K562 (cell line): ENCODE data around the gene SLC29A3. TPM values are rescaled to one million over a fixed set of nuclear protein-coding genes. Genes with fewer than 3 reads are reported as not detected.
A peak's percentile ranks its signal among the peaks of the same experiment; 100 is the strongest.

Experiments
- CTBP1 ChIP-seq: fragments of 450-650 bp; IDR thresholded peaks from 2 replicates; pipeline ENCODE4 v1.6.1; 2016; ENCODE audit warnings: borderline replicate concordance
- PHTF2 ChIP-seq: fragments of 250-450 bp; sonication (Bioruptor Pico); IDR thresholded peaks from 2 replicates; pipeline ENCODE4 v1.5.0; 2021; ENCODE audit warnings: mild to moderate bottlenecking
- SMAD3 ChIP-seq: fragments of 450-650 bp; formaldehyde crosslinking; conservative IDR thresholded peaks from 2 replicates; pipeline ENCODE4 v1.4.0; 2020; ENCODE audit warnings: mild to moderate bottlenecking
- SPI1 ChIP-seq: IDR thresholded peaks from 2 replicates; pipeline ENCODE4 v1.6.1; 2011; ENCODE audit warnings: low read depth, low read length, control low read depth, borderline replicate concordance
- polyA plus RNA-seq, 8 experiments: library from polyadenylated mRNA; depleted of rRNA in 4 of 8; stranded (reverse) in 5 of 8; unstranded in 3 of 8; fragments of >200 nt; fragmentation: Nextera tagmentation in 2 of 8; fragmentation: Illumina TruSeq in 1 of 8; extraction: Ambion mirVana in 2 of 8; extraction: Trizol in 1 of 8; gene quantifications; 2 replicates each; pipeline versions ENCODE4 v1.2.1 to v1.2.3, GENCODE V29; 2011 to 2014; ENCODE audit warnings: inconsistent platforms in 1 of 8, missing spikeins in 1 of 8
- total RNA-seq, 7 experiments: library from RNA; depleted of rRNA in 6 of 7; stranded (reverse); fragments of >200 nt in 6 of 7; fragmentation: Illumina TruSeq in 2 of 7; extraction: Trizol in 2 of 7; gene quantifications; 2 replicates each; pipeline versions ENCODE4 v1.2.1 to v1.2.3, GENCODE V29; 2011 to 2021; ENCODE audit warnings: low replicate concordance in 1 of 7
- TF ChIP-seq, protein P1 (sequence below), 2 experiments: fragments of 450-650 bp; formaldehyde crosslinking in 1 of 2; IDR thresholded peaks; 2 replicates each; pipeline versions ENCODE4 v1.4.0 to v1.6.1; 2014 to 2020; ENCODE audit warnings: mild to moderate bottlenecking in 2 of 2, borderline replicate concordance in 1 of 2, low read depth in 1 of 2
- TF ChIP-seq, protein P2 (sequence below): IDR thresholded peaks from 2 replicates; pipeline ENCODE4 v1.6.1; 2011; ENCODE audit not compliant: insufficient read length; ENCODE audit errors: extremely low read depth

Gene SLC29A3
- total and polyA plus RNA-seq, 9 of the 15 experiments (the other 6 are each of a cell fraction or from before 2014, with no cell fraction given) = 2.1 to 10.7 (median 4.6) TPM

DNA sequence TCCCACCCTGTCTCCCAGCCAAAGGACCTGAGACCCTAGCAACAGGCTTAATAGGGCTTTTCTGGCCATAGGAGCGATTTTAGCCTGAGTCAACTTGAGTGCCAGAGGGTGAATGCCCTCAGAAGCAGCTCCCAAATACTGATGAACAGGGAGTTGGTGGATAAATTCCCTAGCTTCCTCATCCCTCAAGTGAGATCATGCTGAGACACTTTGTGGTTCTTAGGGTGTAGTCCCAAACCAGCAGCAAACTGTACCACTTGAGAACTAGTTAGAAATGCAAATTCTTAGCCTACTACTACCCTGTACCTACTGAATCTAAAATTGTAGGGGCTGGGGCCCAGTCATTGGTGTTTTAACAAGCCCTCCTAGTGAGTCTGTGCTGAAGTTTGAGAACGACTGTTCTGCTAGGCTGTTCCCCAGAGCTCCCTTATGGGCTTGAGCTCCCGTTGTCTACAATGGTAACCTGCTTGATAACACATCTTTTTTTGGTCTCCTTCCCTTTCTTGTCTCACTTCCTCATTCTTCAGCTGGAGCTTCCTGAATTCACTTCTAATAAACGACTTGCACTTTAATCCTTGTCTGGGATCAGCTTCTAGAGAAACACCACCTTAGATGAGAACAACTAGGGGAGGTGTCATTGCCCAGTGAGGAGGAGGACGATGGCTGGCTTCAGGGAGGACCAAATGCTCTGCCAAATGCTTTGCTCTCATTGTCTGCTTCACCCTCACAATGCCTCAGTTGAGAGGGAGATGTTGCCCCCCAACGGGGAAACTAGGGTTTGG, 59.5 kb downstream of the SLC29A3 start (continued):
- TF ChIP-seq SMAD3 (CRISPR knock-in tag) (no peak), PHTF2 (CRISPR knock-in tag) (no peak), CTBP1 (peak; percentile 82), SPI1 (peak; percentile 98)
- TF ChIP-seq, protein P1, sequence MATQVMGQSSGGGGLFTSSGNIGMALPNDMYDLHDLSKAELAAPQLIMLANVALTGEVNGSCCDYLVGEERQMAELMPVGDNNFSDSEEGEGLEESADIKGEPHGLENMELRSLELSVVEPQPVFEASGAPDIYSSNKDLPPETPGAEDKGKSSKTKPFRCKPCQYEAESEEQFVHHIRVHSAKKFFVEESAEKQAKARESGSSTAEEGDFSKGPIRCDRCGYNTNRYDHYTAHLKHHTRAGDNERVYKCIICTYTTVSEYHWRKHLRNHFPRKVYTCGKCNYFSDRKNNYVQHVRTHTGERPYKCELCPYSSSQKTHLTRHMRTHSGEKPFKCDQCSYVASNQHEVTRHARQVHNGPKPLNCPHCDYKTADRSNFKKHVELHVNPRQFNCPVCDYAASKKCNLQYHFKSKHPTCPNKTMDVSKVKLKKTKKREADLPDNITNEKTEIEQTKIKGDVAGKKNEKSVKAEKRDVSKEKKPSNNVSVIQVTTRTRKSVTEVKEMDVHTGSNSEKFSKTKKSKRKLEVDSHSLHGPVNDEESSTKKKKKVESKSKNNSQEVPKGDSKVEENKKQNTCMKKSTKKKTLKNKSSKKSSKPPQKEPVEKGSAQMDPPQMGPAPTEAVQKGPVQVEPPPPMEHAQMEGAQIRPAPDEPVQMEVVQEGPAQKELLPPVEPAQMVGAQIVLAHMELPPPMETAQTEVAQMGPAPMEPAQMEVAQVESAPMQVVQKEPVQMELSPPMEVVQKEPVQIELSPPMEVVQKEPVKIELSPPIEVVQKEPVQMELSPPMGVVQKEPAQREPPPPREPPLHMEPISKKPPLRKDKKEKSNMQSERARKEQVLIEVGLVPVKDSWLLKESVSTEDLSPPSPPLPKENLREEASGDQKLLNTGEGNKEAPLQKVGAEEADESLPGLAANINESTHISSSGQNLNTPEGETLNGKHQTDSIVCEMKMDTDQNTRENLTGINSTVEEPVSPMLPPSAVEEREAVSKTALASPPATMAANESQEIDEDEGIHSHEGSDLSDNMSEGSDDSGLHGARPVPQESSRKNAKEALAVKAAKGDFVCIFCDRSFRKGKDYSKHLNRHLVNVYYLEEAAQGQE (IDR thresholded peaks at IDR 0.05; ENCODE audit: borderline replicate concordance) = 0 out of 2 replicates have a peak, but pooled peaks have one; percentile 40
- TF ChIP-seq, protein P1 (CRISPR knock-in tag; IDR thresholded peaks at IDR 0.05; ENCODE audit: low read depth) = no peak
- TF ChIP-seq, protein P2, sequence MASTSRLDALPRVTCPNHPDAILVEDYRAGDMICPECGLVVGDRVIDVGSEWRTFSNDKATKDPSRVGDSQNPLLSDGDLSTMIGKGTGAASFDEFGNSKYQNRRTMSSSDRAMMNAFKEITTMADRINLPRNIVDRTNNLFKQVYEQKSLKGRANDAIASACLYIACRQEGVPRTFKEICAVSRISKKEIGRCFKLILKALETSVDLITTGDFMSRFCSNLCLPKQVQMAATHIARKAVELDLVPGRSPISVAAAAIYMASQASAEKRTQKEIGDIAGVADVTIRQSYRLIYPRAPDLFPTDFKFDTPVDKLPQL = no peak
